Gastroesophageal sphincter (tissue), 4 donors: ENCODE data around the gene ARHGAP26. TPM values are rescaled to one million over a fixed set of nuclear protein-coding genes. Genes with fewer than 3 reads are reported as not detected.
"Not testable (repeated sequence)": the region's sequence is repeated elsewhere in the genome, so short reads cannot be mapped to it uniquely, and the experiment has no call there.

Experiments
- ATAC-seq: fragments of 150-250 bp; one replicate; pipeline ENCODE4 v1.9.1; 2016; ENCODE audit warnings: mild to moderate bottlenecking, moderate library complexity
- H3K27ac ChIP-seq, 4 donors: fragments of 200-600 bp; sonication (generic) in 3 of 4; 1 replicate in 3 of 4; 2 replicates in 1 of 4; pipeline ENCODE4 v1.5.1; 2016 to 2019
- H3K27me3 ChIP-seq: fragments of 200-600 bp; sonication (generic); one replicate; pipeline ENCODE4 v1.5.1; 2019
- H3K36me3 ChIP-seq, 2 donors: fragments of 200-600 bp; sonication (generic); one replicate each; pipeline ENCODE4 v1.5.1; 2019; ENCODE audit warnings: control low read depth in 1 of 2
- H3K4me1 ChIP-seq, 3 donors: fragments of 200-600 bp; sonication (generic); 1 replicate in 2 of 3; 2 replicates in 1 of 3; pipeline ENCODE4 v1.5.1; 2016 to 2019; ENCODE audit warnings: control low read depth in 2 of 3
- H3K4me3 ChIP-seq, 2 donors: fragments of 200-600 bp; sonication (generic); one replicate each; pipeline ENCODE4 v1.5.1; 2019; ENCODE audit warnings: mild to moderate bottlenecking in 1 of 2, moderate library complexity in 1 of 2
- H3K9me3 ChIP-seq, 3 donors: fragments of 200-600 bp; sonication (generic); one replicate each; pipeline ENCODE4 v1.5.1; 2017 to 2019; ENCODE audit warnings: control low read depth in 2 of 3
- CTCF ChIP-seq, 4 experiments: fragments of 200-600 bp in 2 of 4; fragments of 450-650 bp in 2 of 4; sonication (generic) in 1 of 4; IDR thresholded peaks; one replicate each; pipeline ENCODE4 v1.5.1; 2017 to 2019; ENCODE audit warnings: antibody characterized with exemption in 4 of 4, mild to moderate bottlenecking in 2 of 4, moderate library complexity in 2 of 4
- EP300 ChIP-seq: sonication (generic); formaldehyde crosslinking; IDR thresholded peaks from one replicate; pipeline ENCODE4 v1.6.1; 2017; ENCODE audit warnings: antibody characterized with exemption, mild to moderate bottlenecking
- POLR2A ChIP-seq, 2 donors: fragments of 450-650 bp; IDR thresholded peaks; one replicate each; pipeline ENCODE4 v1.6.1; 2017; ENCODE audit warnings: antibody characterized with exemption in 2 of 2, mild to moderate bottlenecking in 2 of 2, moderate library complexity in 1 of 2
- POLR2AphosphoS5 ChIP-seq: sonication (generic); formaldehyde crosslinking; IDR thresholded peaks from one replicate; pipeline ENCODE4 v1.6.1; 2017; ENCODE audit warnings: antibody characterized with exemption
- WGBS, 2 donors: methylation state at CpG; one replicate each; pipeline ENCODE4 v1.1.5; 2018; ENCODE audit warnings: low coverage in 1 of 2; 5-methylcytosine and 5-hydroxymethylcytosine counted together
- total RNA-seq, 4 donors: library from RNA; depleted of rRNA; stranded (reverse); fragments of >200 nt; gene quantifications; one replicate each; pipeline ENCODE4 v1.1.0, GENCODE V29; 2016

Gene ARHGAP26
- total RNA-seq, 4 donors from 2014 or later: 15.2 to 41.7 (median 31.7) TPM

DNA sequence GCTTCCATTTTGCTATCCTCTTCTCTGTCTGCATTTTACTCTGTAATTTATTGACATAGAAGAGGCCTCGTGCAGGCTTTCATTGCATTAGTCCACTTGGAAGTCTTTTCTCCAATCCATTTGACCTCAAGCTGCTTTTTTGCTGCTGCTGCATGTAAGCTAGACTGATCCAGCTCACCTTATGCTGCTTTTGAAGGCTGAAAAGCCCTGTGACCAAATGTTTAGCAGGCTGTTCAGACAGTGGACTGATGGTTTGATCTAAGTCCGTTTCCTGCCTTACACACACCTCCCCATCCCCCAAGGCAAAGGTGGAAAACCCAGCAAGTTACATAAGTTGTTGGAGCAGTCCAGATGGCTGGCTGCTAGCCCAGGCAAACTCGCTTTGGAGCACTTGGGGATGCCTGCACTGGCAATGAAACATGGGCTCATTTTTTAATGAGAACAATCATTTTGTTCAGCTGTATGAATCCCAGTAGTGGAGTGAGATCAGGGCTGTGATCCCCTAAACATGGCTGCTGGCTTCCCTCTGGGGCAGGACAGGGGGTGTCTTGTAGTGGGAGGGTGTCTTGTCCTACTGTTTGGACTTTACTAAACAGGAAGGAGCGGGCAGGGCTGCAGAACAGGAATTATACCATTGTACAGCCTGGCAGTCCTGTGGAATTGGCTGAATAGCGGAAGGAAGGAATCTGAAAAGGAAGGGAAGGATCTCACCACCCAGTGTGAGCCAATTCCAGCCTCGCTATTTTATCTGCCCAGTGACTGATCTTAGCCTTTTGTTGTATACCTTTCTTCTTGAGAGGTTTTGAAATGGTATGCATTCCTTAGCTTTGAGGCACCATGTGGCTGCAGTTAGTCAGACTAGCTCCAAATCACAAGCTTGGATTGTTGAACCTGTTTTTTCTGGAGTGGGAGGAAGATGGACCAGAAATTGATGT is 212.0 kb downstream of the ARHGAP26 start:
- H3K9me3 ChIP-seq: no peaks in the 10 kb centered on the region
- no peaks in the 10 kb centered on the region for H3K36me3 ChIP-seq
- peak overlapping the region; percentile 34 to 75 (median 64) for H3K27ac ChIP-seq
- 9 to 41% methylated on average over 4 to 5 of the region's 6 CpGs for WGBS, 2 donors
- peaks cover 13 to 38% (median 19%) of the 10 kb centered on the region in 3 donors for H3K4me1 ChIP-seq
- H3K27me3 ChIP-seq: no peaks in the 10 kb centered on the region
- ATAC-seq: peak; percentile 78
- no peak overlapping the region for H3K4me3 ChIP-seq
- no peak for TF ChIP-seq POLR2A (IDR thresholded peaks at IDR 0.05)
- peak; percentile 12 for TF ChIP-seq POLR2AphosphoS5

- Histone ChIP-seq H3K27ac (peak overlapping the region in 3 of 4 donors; percentile 62 to 75 (median 66)), H3K9me3 (no peaks in the 10 kb centered on the region), H3K4me3 (no peak overlapping the region), H3K4me1 (peaks cover 13 to 38% (median 19%) of the 10 kb centered on the region in 3 donors), H3K36me3 (no peaks in the 10 kb centered on the region), H3K27me3 (no peaks in the 10 kb centered on the region)
- TF ChIP-seq EP300 (no peak), POLR2A (IDR thresholded peaks at IDR 0.05) (no peak), POLR2AphosphoS5 (no peak), CTCF (IDR thresholded peaks at IDR 0.05) (no peak)
- 80 to 100% methylated on average over 1 of the region's 4 CpGs for WGBS, 2 donors
- no peak for ATAC-seq
Observed at GRCh38 chr5:142982821-142983200, 212.6 kb downstream of the ARHGAP26 start.

- WGBS, 2 donors: 64% methylated on average over 1 of the region's 1 CpG; no CpG with 5 or more reads in 1 of the 2 donors
- no peak overlapping the region for H3K27ac ChIP-seq
- TF ChIP-seq POLR2A (IDR thresholded peaks at IDR 0.05) (no peak), CTCF (IDR thresholded peaks at IDR 0.05) (no peak), POLR2AphosphoS5 (no peak), EP300 (no peak)
- no peaks in the 10 kb centered on the region for H3K9me3 ChIP-seq
- no peak overlapping the region for H3K4me3 ChIP-seq
- no peak for ATAC-seq
- H3K27me3 ChIP-seq: no peaks in the 10 kb centered on the region
- no peaks in the 10 kb centered on the region for H3K36me3 ChIP-seq
- peaks cover 13 to 38% (median 19%) of the 10 kb centered on the region in 3 donors for H3K4me1 ChIP-seq
Observed at GRCh38 chr5:142984011-142984410, 213.8 kb downstream of the ARHGAP26 start.

GRCh38 chr5:142984525-142984924 is 214.3 kb downstream of the ARHGAP26 start:
- Histone ChIP-seq H3K27me3 (no peaks in the 10 kb centered on the region), H3K27ac (no peak overlapping the region), H3K4me1 (peaks cover 13 to 33% (median 19%) of the 10 kb centered on the region in 3 donors), H3K36me3 (no peaks in the 10 kb centered on the region), H3K9me3 (no peaks in the 10 kb centered on the region), H3K4me3 (no peak overlapping the region)
- ATAC-seq: no peak
- WGBS, 2 donors: 96 to 100% methylated on average over 2 of the region's 2 CpGs
- no peak for TF ChIP-seq EP300
- TF ChIP-seq CTCF (IDR thresholded peaks at IDR 0.05): no peak
- no peak for TF ChIP-seq POLR2AphosphoS5
- TF ChIP-seq POLR2A (IDR thresholded peaks at IDR 0.05): no peak

GRCh38 chr5:142989270-142989669 is 219.1 kb downstream of the ARHGAP26 start:
- not testable (repeated sequence) for H3K27me3 ChIP-seq, H3K36me3 ChIP-seq, H3K27ac ChIP-seq, H3K4me3 ChIP-seq, H3K4me1 ChIP-seq, ATAC-seq, H3K9me3 ChIP-seq
- WGBS, 2 donors: 86 to 100% methylated on average over 1 of the region's 1 CpG

DNA sequence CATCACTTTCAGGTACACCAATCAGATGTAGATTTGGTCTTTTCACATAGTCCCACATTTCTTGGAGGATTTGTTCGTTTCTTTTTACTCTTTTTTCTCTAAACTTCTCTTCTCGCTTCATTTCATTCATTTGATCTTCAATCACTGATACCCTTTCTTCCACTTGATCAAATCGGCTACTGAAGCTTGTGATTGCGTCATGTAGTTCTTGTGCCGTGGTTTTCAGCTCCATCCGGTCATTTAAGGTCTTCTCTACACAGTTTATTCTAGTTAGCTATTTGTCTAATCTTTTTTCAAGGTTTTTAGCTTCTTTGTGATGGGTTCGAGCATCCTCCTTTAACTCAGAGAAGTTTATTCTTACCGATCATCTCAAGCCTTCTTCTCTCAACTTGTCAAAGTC is 219.9 kb downstream of the ARHGAP26 start:
- H3K9me3 ChIP-seq, H3K4me3 ChIP-seq, H3K27ac ChIP-seq, H3K27me3 ChIP-seq, H3K36me3 ChIP-seq, H3K4me1 ChIP-seq, ATAC-seq: not testable (repeated sequence)
- WGBS, 2 donors: 98% methylated on average over 6 to 8 of the region's 8 CpGs
